Fibroblast of gingiva (primary cell): Measurements from ENCODE around the gene TIMM13.
"Not testable (repeated sequence)": the region's sequence is repeated elsewhere in the genome, so short reads cannot be mapped to it uniquely, and the experiment has no call there.

Experiments used
- DNase-seq: peaks from one replicate; pipeline ENCODE4 v3.0.0-alpha.2; 2011; ENCODE audit warnings: low read depth

The TIMM13 gene

GRCh38 chr19:2427429-2428320, at the start of gene TIMM13:
TIMM13 (minus strand) TSS chr19:2427586; CDS start chr19:2427533, 53 bp downstream.
- peak; percentile 95 for DNase-seq

DNA sequence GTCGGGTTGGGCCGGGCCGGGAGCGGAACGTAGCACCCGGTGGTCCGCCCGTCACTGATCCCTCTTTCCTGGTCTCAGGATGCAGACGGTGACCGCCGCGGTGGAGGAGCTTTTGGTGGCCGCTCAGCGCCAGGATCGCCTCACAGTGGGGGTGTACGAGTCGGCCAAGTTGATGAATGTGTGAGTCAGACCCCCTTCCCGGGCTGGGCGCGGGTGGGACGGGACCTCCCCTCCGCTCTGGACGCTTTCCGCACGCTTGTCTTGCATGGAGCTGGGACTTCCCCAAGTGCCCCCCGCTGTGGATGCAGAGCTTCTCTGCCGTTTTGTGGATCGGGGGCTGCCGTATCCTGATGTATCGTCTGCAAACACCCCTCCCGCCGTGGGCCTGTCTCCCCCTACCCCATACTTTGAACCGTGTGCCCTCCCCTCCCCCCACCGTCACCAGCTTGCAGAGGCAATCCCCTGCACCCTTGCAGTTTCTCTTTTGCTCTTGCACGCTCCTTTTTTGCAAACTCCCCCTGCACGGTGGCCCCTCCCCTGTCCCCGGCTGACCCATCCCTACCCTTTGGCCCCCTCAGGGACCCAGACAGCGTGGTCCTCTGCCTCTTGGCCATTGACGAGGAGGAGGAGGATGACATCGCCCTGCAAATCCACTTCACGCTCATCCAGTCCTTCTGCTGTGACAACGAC, 49.2 kb upstream of the TIMM13 start:
- peak; percentile 48 for DNase-seq

GRCh38 chr19:2475702-2476450, 48.5 kb upstream of the TIMM13 start, which contains the start of gene GADD45B:
GADD45B (plus strand) TSS chr19:2476127; CDS start chr19:2476359, 232 bp downstream.
- peak; percentile 98 for DNase-seq

- peak; percentile 49 for DNase-seq
Observed at GRCh38 chr19:2475018-2475701, 47.8 kb upstream of the TIMM13 start.

DNA sequence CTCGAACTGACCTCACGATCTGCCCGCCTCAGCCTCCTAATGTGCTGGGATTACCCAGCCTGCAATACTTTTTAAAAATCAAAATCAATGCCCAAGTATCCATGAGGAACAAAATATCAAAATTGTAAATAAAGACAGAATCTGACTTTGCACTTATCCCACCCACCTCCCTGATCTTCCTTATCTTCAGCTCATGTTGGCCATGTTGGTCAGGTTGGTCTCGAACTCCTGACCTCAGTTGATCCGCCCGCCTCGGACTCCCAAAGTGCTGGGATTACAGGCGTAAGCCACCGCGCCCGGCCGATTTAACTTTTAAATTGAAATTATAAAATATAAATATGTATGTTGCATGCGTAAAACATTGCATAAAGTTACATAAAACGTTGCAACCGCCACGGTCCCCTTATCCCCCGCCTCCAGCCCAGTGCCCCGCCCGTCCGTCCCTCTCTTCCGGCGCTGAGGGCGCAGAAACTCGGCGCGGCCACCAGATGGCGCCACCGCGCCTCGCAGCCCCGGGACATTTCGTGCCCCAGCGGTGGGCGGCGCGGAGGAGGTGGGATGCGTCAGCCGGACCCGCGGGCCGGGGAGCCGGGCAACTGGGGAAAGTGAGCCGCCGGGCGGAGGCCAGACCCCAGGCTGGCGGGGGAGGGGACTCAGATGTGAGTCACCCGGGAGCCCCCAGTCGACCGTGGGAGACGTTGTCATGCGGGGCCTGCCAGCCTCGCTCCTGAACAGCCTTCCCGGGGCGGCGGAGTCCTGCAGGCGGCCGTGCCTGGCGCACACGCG, 47.0 kb upstream of the TIMM13 start:
- DNase-seq: peak; percentile 79

DNA sequence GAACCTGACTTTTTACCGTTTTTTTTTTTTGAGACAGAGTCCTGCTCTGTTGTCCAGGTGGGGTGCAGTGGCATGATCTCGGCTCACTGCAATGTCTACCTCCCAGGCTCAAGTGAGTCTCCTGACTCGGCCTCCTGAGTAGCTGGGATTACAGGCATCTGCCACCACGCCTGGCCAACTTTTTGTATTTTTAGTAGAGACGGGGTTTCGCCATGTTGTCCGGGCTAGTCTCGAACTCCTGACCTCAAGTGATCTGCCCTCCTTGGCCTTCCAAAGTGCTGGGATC, 42.5 kb upstream of the TIMM13 start:
- not testable (repeated sequence) for DNase-seq

GRCh38 chr19:2469102-2469914, 41.9 kb upstream of the TIMM13 start:
- peak; percentile 55 for DNase-seq

- DNase-seq: no peak
Observed at GRCh38 chr19:2468596-2468995, 41.2 kb upstream of the TIMM13 start.

- DNase-seq: no peak
Observed at GRCh38 chr19:2464389-2464788, 37.0 kb upstream of the TIMM13 start.

- not testable (repeated sequence) for DNase-seq
Observed at GRCh38 chr19:2463694-2464093, 36.3 kb upstream of the TIMM13 start.

- peak; percentile 99 for DNase-seq
Observed at GRCh38 chr19:2462635-2463421, 35.4 kb upstream of the TIMM13 start.

- DNase-seq: peak; percentile 60
Observed at GRCh38 chr19:2461751-2462634, 34.6 kb upstream of the TIMM13 start.

GRCh38 chr19:2460245-2460644, 32.9 kb upstream of the TIMM13 start:
- DNase-seq: no peak

DNA sequence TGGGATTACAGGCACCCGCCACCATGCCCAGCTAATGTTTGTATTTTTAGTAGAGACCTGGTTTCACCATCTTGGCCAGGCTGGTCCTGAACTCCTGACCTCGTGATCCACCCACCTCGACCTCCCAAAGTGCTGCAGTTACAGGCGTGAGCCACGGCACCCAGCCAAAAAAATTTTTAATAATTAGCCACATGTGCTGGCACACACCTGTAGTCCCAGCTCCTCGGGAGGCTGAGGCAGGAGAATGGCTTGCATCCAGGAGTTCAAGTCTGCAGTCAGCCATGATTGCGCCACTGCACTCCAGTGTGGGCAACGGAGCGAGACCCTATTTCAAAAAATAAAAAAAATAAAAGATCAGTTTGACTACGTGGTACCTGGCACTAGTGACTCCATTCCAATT, 31.4 kb upstream of the TIMM13 start:
- DNase-seq: not testable (repeated sequence)

DNA sequence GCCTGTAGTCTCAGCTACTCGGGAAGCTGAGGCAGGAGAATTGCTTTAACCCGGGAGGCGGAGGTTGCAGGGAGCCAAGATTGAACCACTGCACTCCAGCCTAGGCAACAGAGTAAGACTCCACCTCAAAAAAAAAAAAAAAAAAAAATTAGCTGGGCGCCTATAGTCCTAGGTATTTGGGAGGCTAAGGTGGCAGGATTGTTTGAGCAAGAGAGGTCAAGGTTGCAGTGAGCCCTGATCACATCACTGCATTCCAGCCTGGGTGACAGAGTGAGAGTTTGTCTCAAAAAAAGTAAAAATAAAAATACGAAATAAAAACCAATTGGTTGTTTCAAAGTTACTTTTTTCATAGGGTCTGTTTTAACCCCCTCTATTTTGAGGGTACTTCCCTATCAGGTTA, 30.7 kb upstream of the TIMM13 start:
- DNase-seq: no peak

DNA sequence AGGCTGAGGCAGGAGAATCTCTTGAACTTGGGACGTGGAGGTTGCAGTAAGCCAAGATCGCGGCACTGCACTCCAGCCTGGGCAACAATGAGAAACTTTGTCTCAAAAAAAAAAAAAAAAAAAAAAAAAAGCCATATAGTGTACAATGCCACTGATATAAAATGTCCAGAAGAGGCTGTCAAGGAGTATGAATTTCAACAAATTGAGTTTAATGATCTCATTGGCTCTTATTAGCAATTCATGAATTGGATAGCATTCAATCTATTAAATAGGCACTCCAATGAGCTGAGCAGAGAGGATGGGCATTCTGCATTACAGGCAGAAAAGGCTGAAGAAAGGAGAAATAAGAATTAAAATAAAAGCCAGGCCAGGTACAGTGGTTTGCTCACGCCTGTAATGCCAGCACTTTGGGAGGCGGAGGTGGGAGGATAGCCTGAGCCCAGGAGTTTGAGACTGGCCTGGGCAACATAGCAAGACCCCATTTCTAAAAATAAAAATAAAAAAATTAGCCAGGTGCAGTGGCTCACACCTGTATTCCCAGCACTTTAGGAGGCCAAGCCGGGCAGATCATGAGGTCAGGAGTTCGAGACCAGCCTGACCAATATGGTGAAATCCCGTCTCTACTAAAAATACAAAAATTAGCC, 30.1 kb upstream of the TIMM13 start:
- DNase-seq: no peak

DNA sequence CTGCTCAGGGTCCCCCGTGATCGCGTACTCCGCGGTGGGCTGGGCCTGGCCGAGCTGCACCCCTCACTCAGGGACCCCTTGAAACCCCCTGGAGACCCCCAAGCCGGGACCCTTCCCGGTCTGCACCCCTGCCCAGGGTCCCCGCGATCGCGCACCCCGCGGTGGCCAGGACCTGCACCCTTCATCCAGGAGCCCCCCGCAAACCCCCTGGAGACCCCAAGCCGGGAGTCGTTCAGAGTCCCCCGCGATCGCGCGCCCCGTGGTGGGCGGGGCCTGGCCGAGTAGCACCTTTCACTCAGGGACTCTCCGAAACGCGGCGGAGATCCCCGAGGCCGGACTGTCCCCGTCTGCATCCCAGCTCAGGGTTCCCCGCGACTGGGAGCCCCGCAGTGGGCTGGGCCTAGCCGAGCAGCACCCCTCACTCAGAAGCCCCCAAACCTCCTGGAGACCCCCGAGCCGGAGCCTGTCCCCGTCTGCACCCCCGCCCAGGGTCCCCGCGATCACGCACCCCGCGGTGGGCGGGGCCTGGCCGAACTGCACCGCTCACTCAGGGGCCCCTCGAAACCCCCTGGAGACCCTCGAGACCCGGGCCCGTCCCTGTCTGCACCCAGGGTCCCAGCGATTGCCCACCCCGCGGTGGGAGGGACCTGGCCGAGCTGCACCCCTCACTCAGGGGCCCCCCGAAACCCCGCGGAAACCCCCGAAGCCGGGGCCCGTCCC, 28.6 kb upstream of the TIMM13 start:
- DNase-seq: no peak
